Brain pericyte (primary cell): ENCODE results near the gene SCD.
A peak's percentile ranks its signal among the peaks of the same experiment; 100 is the strongest.
"Not testable (repeated sequence)": the region's sequence is repeated elsewhere in the genome, so short reads cannot be mapped to it uniquely, and the experiment has no call there.

Experiments
- DNase-seq: peaks from one replicate; pipeline ENCODE4 v3.0.0-alpha.2; 2012; ENCODE audit warnings: low read depth, low spot score

The SCD gene

GRCh38 chr10:100346765-100347567 is at the start of gene SCD:
TSS of gene SCD (plus strand) at chr10:100347233. CDS start at chr10:100347505, 272 bp downstream.
- peak; percentile 81 for DNase-seq

GRCh38 chr10:100297242-100297641 is 49.8 kb upstream of the SCD start:
- no peak for DNase-seq

- DNase-seq: not testable (repeated sequence)
Measured at GRCh38 chr10:100301123-100301522, 45.9 kb upstream of the SCD start.

- no peak for DNase-seq
Measured at GRCh38 chr10:100303724-100304319, 43.2 kb upstream of the SCD start.

- no peak for DNase-seq
Measured at GRCh38 chr10:100304414-100304813, 42.6 kb upstream of the SCD start.

GRCh38 chr10:100306861-100307260 is 40.2 kb upstream of the SCD start:
- no peak for DNase-seq

- DNase-seq: no peak
Measured at GRCh38 chr10:100307684-100308083, 39.3 kb upstream of the SCD start.

GRCh38 chr10:100311298-100311697 is 35.7 kb upstream of the SCD start:
- DNase-seq: no peak

- no peak for DNase-seq
Measured at GRCh38 chr10:100315615-100316014, 31.4 kb upstream of the SCD start.

GRCh38 chr10:100318207-100318606 is 28.8 kb upstream of the SCD start:
- DNase-seq: no peak

GRCh38 chr10:100319707-100320402 is 27.2 kb upstream of the SCD start:
- DNase-seq: no peak

GRCh38 chr10:100325158-100325557 is 21.9 kb upstream of the SCD start:
- DNase-seq: no peak

- DNase-seq: no peak
Measured at GRCh38 chr10:100327007-100327717, 19.9 kb upstream of the SCD start.

GRCh38 chr10:100327718-100328009 is 19.4 kb upstream of the SCD start:
- DNase-seq: no peak

- DNase-seq: no peak
Measured at GRCh38 chr10:100328198-100328597, 18.8 kb upstream of the SCD start.

GRCh38 chr10:100330079-100330478 is 17.0 kb upstream of the SCD start, which contains the start of gene PKD2L1:
TSS of gene PKD2L1 (minus strand) at chr10:100330228. CDS start at chr10:100330103, 125 bp downstream.
- no peak for DNase-seq

- DNase-seq: no peak
Measured at GRCh38 chr10:100333106-100333505, 13.9 kb upstream of the SCD start.

- DNase-seq: no peak
Measured at GRCh38 chr10:100333661-100334440, 13.2 kb upstream of the SCD start.

- no peak for DNase-seq
Measured at GRCh38 chr10:100334762-100335161, 12.3 kb upstream of the SCD start.

GRCh38 chr10:100338434-100339036 is 8.5 kb upstream of the SCD start:
- DNase-seq: no peak

- no peak for DNase-seq
Measured at GRCh38 chr10:100339236-100339635, 7.8 kb upstream of the SCD start.
